ENCODE data around the gene SLC5A2. TPM values are rescaled to one million over a fixed set of nuclear protein-coding genes. Genes with fewer than 3 reads are reported as not detected.

SLC5A2 gene
- total RNA-seq, 1 experiment from 2014 or later = 0.13 TPM

DNA sequence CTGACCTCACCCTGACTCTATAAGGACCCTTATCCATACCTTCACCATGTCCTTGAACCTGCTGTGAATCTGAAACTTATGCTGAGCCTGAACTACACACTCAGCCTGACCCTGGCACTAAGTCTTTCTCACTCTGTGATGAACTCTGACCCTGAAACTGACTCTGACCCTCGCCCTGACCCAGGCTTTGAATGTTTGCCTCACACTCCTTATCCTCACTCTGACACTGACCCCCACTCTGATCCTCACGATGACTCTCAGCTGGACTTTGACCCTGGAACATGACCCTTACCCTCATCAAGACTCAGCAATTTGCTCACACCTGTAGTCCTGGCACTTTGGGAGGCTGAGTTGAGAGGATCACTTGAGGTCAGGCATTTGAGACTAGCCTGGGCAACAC is 49.2 kb downstream of the SLC5A2 start:
- H3K27me3 ChIP-seq (ENCODE audit: insufficient read depth, low read depth) = peaks cover 84% of the 10 kb centered on the region
- H3K4me3 ChIP-seq = no peak overlapping the region
- ChIA-PET POLR2A (ENCODE audit: unreplicated experiment) (no interaction called here), CTCF (no interaction called here)
- no peak overlapping the region for H2AFZ ChIP-seq
- no peaks in the 10 kb centered on the region for H4K20me1 ChIP-seq (ENCODE audit: insufficient read depth)
- no peaks in the 10 kb centered on the region for H3F3A ChIP-seq (ENCODE audit: insufficient read depth, low read depth)
- no peak overlapping the region for H3K4me2 ChIP-seq
- BruUV-seq (replicated peaks) = no TSS peak
- DNase-seq = no peak
- H3K9me2 ChIP-seq (ENCODE audit: insufficient read depth) = no peaks in the 10 kb centered on the region
- no peaks in the 10 kb centered on the region for H3K79me2 ChIP-seq (ENCODE audit: low read depth)
- intact Hi-C loops (cut with micrococcal nuclease; ENCODE audit: unreplicated experiment) = no loop called here
- H3K27ac ChIP-seq = no peak overlapping the region
- no peak for TF ChIP-seq EZH2 (IDR thresholded peaks at IDR 0.05; ENCODE audit: low read depth)
- TF ChIP-seq, protein P1, sequence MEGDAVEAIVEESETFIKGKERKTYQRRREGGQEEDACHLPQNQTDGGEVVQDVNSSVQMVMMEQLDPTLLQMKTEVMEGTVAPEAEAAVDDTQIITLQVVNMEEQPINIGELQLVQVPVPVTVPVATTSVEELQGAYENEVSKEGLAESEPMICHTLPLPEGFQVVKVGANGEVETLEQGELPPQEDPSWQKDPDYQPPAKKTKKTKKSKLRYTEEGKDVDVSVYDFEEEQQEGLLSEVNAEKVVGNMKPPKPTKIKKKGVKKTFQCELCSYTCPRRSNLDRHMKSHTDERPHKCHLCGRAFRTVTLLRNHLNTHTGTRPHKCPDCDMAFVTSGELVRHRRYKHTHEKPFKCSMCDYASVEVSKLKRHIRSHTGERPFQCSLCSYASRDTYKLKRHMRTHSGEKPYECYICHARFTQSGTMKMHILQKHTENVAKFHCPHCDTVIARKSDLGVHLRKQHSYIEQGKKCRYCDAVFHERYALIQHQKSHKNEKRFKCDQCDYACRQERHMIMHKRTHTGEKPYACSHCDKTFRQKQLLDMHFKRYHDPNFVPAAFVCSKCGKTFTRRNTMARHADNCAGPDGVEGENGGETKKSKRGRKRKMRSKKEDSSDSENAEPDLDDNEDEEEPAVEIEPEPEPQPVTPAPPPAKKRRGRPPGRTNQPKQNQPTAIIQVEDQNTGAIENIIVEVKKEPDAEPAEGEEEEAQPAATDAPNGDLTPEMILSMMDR (conservative IDR thresholded peaks at IDR 0.05) = no peak
- no peaks in the 10 kb centered on the region for H3K36me3 ChIP-seq (ENCODE audit: low read depth)
- no peaks in the 10 kb centered on the region for H3K9me3 ChIP-seq (ENCODE audit: insufficient read depth, low read depth)
- no peaks in the 10 kb centered on the region for H3K4me1 ChIP-seq (replicated peaks; ENCODE audit: insufficient read depth)

DNA sequence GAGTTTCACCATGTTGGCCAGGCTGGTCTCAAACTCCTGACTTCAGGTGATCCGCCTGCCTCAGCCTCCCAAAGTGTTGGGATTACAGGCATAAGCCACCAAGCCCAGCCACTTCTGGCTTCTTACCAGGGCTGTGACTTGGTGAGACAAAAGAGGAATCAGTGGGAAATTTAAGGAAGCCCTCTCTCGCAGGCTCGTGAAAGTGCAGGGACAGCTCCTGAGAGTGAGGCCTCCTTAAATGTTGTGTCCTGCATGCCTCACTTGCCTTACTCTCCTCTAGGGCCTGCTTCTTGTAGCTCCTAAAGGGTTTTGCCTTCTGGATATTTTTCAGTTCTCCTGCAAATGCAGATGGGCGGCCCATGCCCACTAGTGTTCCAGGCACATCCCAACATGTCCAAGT is 50.0 kb downstream of the SLC5A2 start:
- H3K36me3 ChIP-seq (ENCODE audit: low read depth) = no peaks in the 10 kb centered on the region
- no peak overlapping the region for H3K4me3 ChIP-seq
- H3K27me3 ChIP-seq (ENCODE audit: insufficient read depth, low read depth) = peaks cover 79% of the 10 kb centered on the region
- ChIA-PET POLR2A (ENCODE audit: unreplicated experiment) (no interaction called here), CTCF (no interaction called here)
- no peaks in the 10 kb centered on the region for H3F3A ChIP-seq (ENCODE audit: insufficient read depth, low read depth)
- TF ChIP-seq, protein P1 (conservative IDR thresholded peaks at IDR 0.05) = no peak
- TF ChIP-seq EZH2 (IDR thresholded peaks at IDR 0.05; ENCODE audit: low read depth) = no peak
- no peaks in the 10 kb centered on the region for H3K79me2 ChIP-seq (ENCODE audit: low read depth)
- no peak overlapping the region for H3K27ac ChIP-seq
- H2AFZ ChIP-seq = no peak overlapping the region
- H3K9me2 ChIP-seq (ENCODE audit: insufficient read depth) = no peaks in the 10 kb centered on the region
- H3K4me2 ChIP-seq = no peak overlapping the region
- no peaks in the 10 kb centered on the region for H4K20me1 ChIP-seq (ENCODE audit: insufficient read depth)
- DNase-seq = no peak
- H3K9me3 ChIP-seq (ENCODE audit: insufficient read depth, low read depth) = no peaks in the 10 kb centered on the region
- intact Hi-C loops (cut with micrococcal nuclease; ENCODE audit: unreplicated experiment) = no loop called here
- no TSS peak for BruUV-seq (replicated peaks)
- no peaks in the 10 kb centered on the region for H3K4me1 ChIP-seq (replicated peaks; ENCODE audit: insufficient read depth)

GRCh38 chr16:31535737-31536136 is 52.8 kb downstream of the SLC5A2 start:
- no peak for DNase-seq
- Histone ChIP-seq H3K4me1 (replicated peaks; ENCODE audit: insufficient read depth) (no peaks in the 10 kb centered on the region), H3F3A (ENCODE audit: insufficient read depth, low read depth) (no peaks in the 10 kb centered on the region), H3K36me3 (ENCODE audit: low read depth) (no peaks in the 10 kb centered on the region), H3K4me3 (no peak overlapping the region), H3K79me2 (ENCODE audit: low read depth) (no peaks in the 10 kb centered on the region), H3K9me2 (ENCODE audit: insufficient read depth) (no peaks in the 10 kb centered on the region), H4K20me1 (ENCODE audit: insufficient read depth) (no peaks in the 10 kb centered on the region), H3K4me2 (no peak overlapping the region), H2AFZ (no peak overlapping the region), H3K27ac (no peak overlapping the region), H3K9me3 (ENCODE audit: insufficient read depth, low read depth) (peaks cover 10% of the 10 kb centered on the region), H3K27me3 (ENCODE audit: insufficient read depth, low read depth) (peaks cover 81% of the 10 kb centered on the region)
- ChIA-PET CTCF (no interaction called here), POLR2A (ENCODE audit: unreplicated experiment) (no interaction called here)
- TF ChIP-seq, protein P1 (conservative IDR thresholded peaks at IDR 0.05) = no peak
- no peak for TF ChIP-seq EZH2 (IDR thresholded peaks at IDR 0.05; ENCODE audit: low read depth)
- no TSS peak for BruUV-seq (replicated peaks)
- intact Hi-C loops (cut with micrococcal nuclease; ENCODE audit: unreplicated experiment) = no loop called here

Data from PC-9 (cell line).